CD4-positive, alpha-beta T cell treated with Interleukin-1 beta for 1 hour (primary cell): ENCODE results near the gene CALM3.

Source experiments
- DNase-seq, 2 donors: peaks; one replicate each; pipeline ENCODE4 v3.0.0-alpha.2; 2020 to 2022

CALM3 gene

GRCh38 chr19:46600384-46601317, 479 bp upstream of the CALM3 start:
- DNase-seq, result peak; percentile 95 to 98

GRCh38 chr19:46602392-46603194, 1.5 kb downstream of the CALM3 start:
- DNase-seq, result peak in 1 of 2 donors; percentile 24

GRCh38 chr19:46603195-46603637, 2.1 kb downstream of the CALM3 start:
- DNase-seq, result peak in 1 of 2 donors; percentile 19

- no peak for DNase-seq
Measured at GRCh38 chr19:46603752-46604231, 2.7 kb downstream of the CALM3 start.

GRCh38 chr19:46604781-46605355, 3.7 kb downstream of the CALM3 start:
- no peak for DNase-seq

- DNase-seq, result no peak
Measured at GRCh38 chr19:46605356-46605821, 4.3 kb downstream of the CALM3 start.

GRCh38 chr19:46606019-46606418, 4.9 kb downstream of the CALM3 start:
- DNase-seq, result no peak

- no peak for DNase-seq
Measured at GRCh38 chr19:46606681-46607447, 5.7 kb downstream of the CALM3 start.

- DNase-seq, result no peak
Measured at GRCh38 chr19:46607448-46607841, 6.3 kb downstream of the CALM3 start.

GRCh38 chr19:46608178-46608577, 7.0 kb downstream of the CALM3 start:
- DNase-seq, result no peak

- DNase-seq, result no peak
Measured at GRCh38 chr19:46608581-46609345, 7.6 kb downstream of the CALM3 start.

GRCh38 chr19:46609511-46610412, 8.6 kb downstream of the CALM3 start:
- DNase-seq, result no peak

- DNase-seq, result no peak
Measured at GRCh38 chr19:46610413-46610775, 9.3 kb downstream of the CALM3 start.

GRCh38 chr19:46610851-46611770, 10.0 kb downstream of the CALM3 start:
- peak; percentile 28 to 58 for DNase-seq

- no peak for DNase-seq
Measured at GRCh38 chr19:46611776-46612175, 10.6 kb downstream of the CALM3 start.

- DNase-seq, result no peak
Measured at GRCh38 chr19:46613525-46613924, 12.4 kb downstream of the CALM3 start.

- DNase-seq, result peak; percentile 81
Measured at GRCh38 chr19:46614114-46614722, 13.1 kb downstream of the CALM3 start.

GRCh38 chr19:46615966-46616365, 14.8 kb downstream of the CALM3 start:
- no peak for DNase-seq
